ENCODE results near the gene GRK5. TPM values are rescaled to one million over a fixed set of nuclear protein-coding genes. Genes with fewer than 3 reads are reported as not detected.
A peak's percentile ranks its signal among the peaks of the same experiment; 100 is the strongest.
"Not testable (repeated sequence)": the region's sequence is repeated elsewhere in the genome, so short reads cannot be mapped to it uniquely, and the experiment has no call there.

The GRK5 gene
- total RNA-seq, 1 donor from 2014 or later, result 21.3 TPM

DNA sequence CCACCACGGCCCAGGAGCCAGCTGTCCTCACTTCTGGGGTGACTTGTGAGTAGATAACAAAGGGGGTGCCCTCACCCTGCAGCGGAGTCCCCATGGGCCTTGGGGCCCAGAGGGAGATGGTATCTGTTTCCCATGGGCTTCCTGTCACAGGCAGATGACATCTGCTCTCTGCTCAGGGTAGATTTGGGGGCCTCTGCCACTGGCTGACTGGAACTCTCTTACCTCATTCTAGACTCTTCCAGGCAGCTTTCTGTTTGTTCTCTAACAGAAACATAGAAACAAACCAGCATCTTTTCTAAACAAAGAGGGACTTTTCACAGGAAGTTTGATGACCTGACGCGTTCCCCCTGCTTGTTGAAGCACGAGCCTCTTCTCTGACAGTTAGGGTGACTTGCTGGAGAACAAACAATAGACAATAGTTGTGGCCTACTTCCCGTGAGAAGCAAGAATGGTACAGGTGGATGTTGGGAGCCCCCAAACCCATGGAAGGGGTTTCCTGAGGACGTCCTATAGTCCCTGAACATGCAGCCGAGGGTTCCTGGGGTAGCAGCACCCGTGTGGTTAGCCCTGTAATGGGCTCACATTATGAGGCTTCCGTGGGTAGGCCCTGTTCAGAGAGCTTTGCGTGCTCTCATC lies 61.6 kb downstream of the GRK5 start:
- ChIA-PET CTCF (interaction anchor here (1.4 to 1.7 kb wide), 2 partner anchors 59 to 62 kb away, joined by 3 to 5 read pairs; partner anchors contain the start of gene GRK5), POLR2A (interaction anchor here (0.6 to 2.0 kb wide), 10 partner anchors 26 to 274 kb away, joined by 3 to 21 read pairs (median 4); partner anchors contain the start of gene GRK5)
- no peaks in the 10 kb centered on the region for H3K9me3 Mint-ChIP-seq
- H3K4me3 Mint-ChIP-seq, result peak overlapping the region; percentile 56
- DNase-seq (peak; percentile 59), ATAC-seq (ENCODE audit: low read depth) (peak; percentile 86)
- intact Hi-C loops (cut with micrococcal nuclease), result loop anchor here (1.0 to 5.0 kb wide), 5 partner anchors 37 to 98 kb away; partner anchors contain the start of gene GRK5
- H3K36me3 Mint-ChIP-seq (ENCODE audit: low read depth), result peaks cover 8% of the 10 kb centered on the region
- peaks cover 73% of the 10 kb centered on the region for H3K4me1 Mint-ChIP-seq
- H3K27me3 Mint-ChIP-seq, result no peaks in the 10 kb centered on the region
- H3K27ac Mint-ChIP-seq, result peak overlapping the region; percentile 96
- no peak for TF ChIP-seq CTCF (IDR thresholded peaks at IDR 0.05)

GRCh38 chr10:119269737-119270136 lies 62.4 kb downstream of the GRK5 start:
- Mint-ChIP-seq H3K9me3 (no peaks in the 10 kb centered on the region), H3K4me3 (peak overlapping the region; percentile 59), H3K27ac (peak overlapping the region; percentile 96), H3K4me1 (peaks cover 75% of the 10 kb centered on the region), H3K27me3 (no peaks in the 10 kb centered on the region), H3K36me3 (ENCODE audit: low read depth) (peaks cover 8% of the 10 kb centered on the region)
- ChIA-PET POLR2A (interaction anchor here (0.8 to 2.0 kb wide), 4 partner anchors 32 to 137 kb away, joined by 3 to 21 read pairs (median 12); partner anchors contain the start of gene GRK5), CTCF (interaction anchor here (1.7 kb wide), 1 partner anchor 63 kb away, joined by 5 read pairs; the partner anchor contains the start of gene GRK5)
- ATAC-seq (ENCODE audit: low read depth) (no peak), DNase-seq (no peak)
- TF ChIP-seq CTCF (IDR thresholded peaks at IDR 0.05), result no peak
- intact Hi-C loops (cut with micrococcal nuclease), result loop anchor here (1.0 to 5.0 kb wide), 5 partner anchors 37 to 98 kb away; partner anchors contain the start of gene GRK5

GRCh38 chr10:119270762-119271366 lies 63.5 kb downstream of the GRK5 start:
- ChIA-PET CTCF (interaction anchor here (0.7 to 2.1 kb wide), 8 partner anchors 22 to 219 kb away, joined by 3 to 12 read pairs (median 4); partner anchors contain the start of gene GRK5), POLR2A (interaction anchor here (0.9 to 2.6 kb wide), 10 partner anchors 8 to 100 kb away, joined by 3 to 34 read pairs (median 7); partner anchors contain the start of gene GRK5)
- peak; percentile 45 for DNase-seq
- no peaks in the 10 kb centered on the region for H3K27me3 Mint-ChIP-seq
- H3K4me1 Mint-ChIP-seq, result peaks cover 87% of the 10 kb centered on the region
- ATAC-seq (ENCODE audit: low read depth), result peak; percentile 49
- H3K27ac Mint-ChIP-seq, result peak overlapping the region; percentile 96
- no peaks in the 10 kb centered on the region for H3K9me3 Mint-ChIP-seq
- intact Hi-C loops (cut with micrococcal nuclease), result loop anchor here (1.0 kb wide), 2 partner anchors 12 to 62 kb away; no protein-coding TSS in a partner anchor
- H3K36me3 Mint-ChIP-seq (ENCODE audit: low read depth), result peaks cover 2% of the 10 kb centered on the region
- no peak for TF ChIP-seq CTCF (IDR thresholded peaks at IDR 0.05)
- H3K4me3 Mint-ChIP-seq, result peak overlapping the region; percentile 69

GRCh38 chr10:119272338-119272734 lies 65.0 kb downstream of the GRK5 start:
- H3K27me3 Mint-ChIP-seq; intact Hi-C loops (cut with micrococcal nuclease); DNase-seq; ATAC-seq (ENCODE audit: low read depth); H3K36me3 Mint-ChIP-seq (ENCODE audit: low read depth); H3K9me3 Mint-ChIP-seq; H3K4me3 Mint-ChIP-seq: not testable (repeated sequence)
- POLR2A ChIA-PET, result interaction anchor here (0.7 to 2.6 kb wide), 7 partner anchors 9 to 114 kb away, joined by 3 to 18 read pairs (median 7); partner anchors contain the start of gene GRK5
- Mint-ChIP-seq H3K4me1 (peaks cover 90% of the 10 kb centered on the region), H3K27ac (peak overlapping the region; percentile 96)
- CTCF ChIA-PET, result interaction anchor here (1.0 to 2.1 kb wide), 3 partner anchors 34 to 217 kb away, joined by 3 to 12 read pairs (median 4); no protein-coding TSS in a partner anchor

- intact Hi-C loops (cut with micrococcal nuclease), result no loop called here
- Mint-ChIP-seq H3K27ac (peak overlapping the region; percentile 96), H3K36me3 (ENCODE audit: low read depth) (peaks cover 4% of the 10 kb centered on the region), H3K4me1 (peaks cover 87% of the 10 kb centered on the region), H3K27me3 (no peaks in the 10 kb centered on the region), H3K9me3 (no peaks in the 10 kb centered on the region), H3K4me3 (no peak overlapping the region)
- ATAC-seq (ENCODE audit: low read depth) (no peak), DNase-seq (no peak)
- POLR2A ChIA-PET, result interaction anchor here (1.2 to 2.6 kb wide), 3 partner anchors 9 to 65 kb away, joined by 3 to 18 read pairs (median 7); partner anchors contain the start of gene GRK5
- CTCF ChIA-PET, result interaction anchor here (1.0 to 1.6 kb wide), 2 partner anchors 34 to 217 kb away, joined by 3 to 4 read pairs; no protein-coding TSS in a partner anchor
- TF ChIP-seq CTCF (IDR thresholded peaks at IDR 0.05), result no peak
These were observed 65.4 kb downstream of the GRK5 start for GRCh38 chr10:119272736-119273135.

Data from activated B cell treated with CpG ODN at 0.5 μM for 24 hours (primary cell).